ENCODE data around the gene MCF2L2.

Gene MCF2L2

DNA sequence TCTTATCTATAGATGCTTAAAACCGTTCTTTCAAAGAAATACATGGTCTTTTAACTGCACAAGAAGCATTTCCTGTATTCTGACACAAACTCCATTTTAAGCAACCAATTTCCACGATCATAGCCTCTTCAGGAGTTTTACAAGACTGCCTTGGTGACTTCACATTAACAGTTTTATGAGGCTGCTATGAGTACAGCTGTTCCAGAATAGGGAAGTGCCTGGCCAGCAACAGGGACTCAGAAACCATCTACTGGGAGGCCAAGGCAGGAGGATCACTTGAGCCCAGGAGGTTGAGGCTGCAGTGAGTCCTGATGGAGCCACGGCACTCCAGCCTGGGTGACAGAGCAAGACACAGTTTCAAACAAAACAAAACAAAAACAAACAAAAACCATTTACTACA is 96.9 kb downstream of the MCF2L2 start:
- POLR2A ChIA-PET = no interaction called here
- TF ChIP-seq, protein P1, sequence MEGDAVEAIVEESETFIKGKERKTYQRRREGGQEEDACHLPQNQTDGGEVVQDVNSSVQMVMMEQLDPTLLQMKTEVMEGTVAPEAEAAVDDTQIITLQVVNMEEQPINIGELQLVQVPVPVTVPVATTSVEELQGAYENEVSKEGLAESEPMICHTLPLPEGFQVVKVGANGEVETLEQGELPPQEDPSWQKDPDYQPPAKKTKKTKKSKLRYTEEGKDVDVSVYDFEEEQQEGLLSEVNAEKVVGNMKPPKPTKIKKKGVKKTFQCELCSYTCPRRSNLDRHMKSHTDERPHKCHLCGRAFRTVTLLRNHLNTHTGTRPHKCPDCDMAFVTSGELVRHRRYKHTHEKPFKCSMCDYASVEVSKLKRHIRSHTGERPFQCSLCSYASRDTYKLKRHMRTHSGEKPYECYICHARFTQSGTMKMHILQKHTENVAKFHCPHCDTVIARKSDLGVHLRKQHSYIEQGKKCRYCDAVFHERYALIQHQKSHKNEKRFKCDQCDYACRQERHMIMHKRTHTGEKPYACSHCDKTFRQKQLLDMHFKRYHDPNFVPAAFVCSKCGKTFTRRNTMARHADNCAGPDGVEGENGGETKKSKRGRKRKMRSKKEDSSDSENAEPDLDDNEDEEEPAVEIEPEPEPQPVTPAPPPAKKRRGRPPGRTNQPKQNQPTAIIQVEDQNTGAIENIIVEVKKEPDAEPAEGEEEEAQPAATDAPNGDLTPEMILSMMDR (IDR thresholded peaks at IDR 0.05; ENCODE audit: insufficient read depth, low read length, missing control alignments) = no peak
- CTCF ChIA-PET = no interaction called here
- no peak for DNase-seq (ENCODE audit: low read depth, low spot score)
- no peak overlapping the region for H3K4me3 ChIP-seq (ENCODE audit: low read depth, low read length)

- DNase-seq (ENCODE audit: low read depth, low spot score) = no peak
- no peak overlapping the region for H3K4me3 ChIP-seq (ENCODE audit: low read depth, low read length)
- POLR2A ChIA-PET = no interaction called here
- CTCF ChIA-PET = no interaction called here
- TF ChIP-seq, protein P1 (IDR thresholded peaks at IDR 0.05; ENCODE audit: insufficient read depth, low read length, missing control alignments) = no peak
Measured at GRCh38 chr3:183330881-183331280, 97.5 kb downstream of the MCF2L2 start.

DNA sequence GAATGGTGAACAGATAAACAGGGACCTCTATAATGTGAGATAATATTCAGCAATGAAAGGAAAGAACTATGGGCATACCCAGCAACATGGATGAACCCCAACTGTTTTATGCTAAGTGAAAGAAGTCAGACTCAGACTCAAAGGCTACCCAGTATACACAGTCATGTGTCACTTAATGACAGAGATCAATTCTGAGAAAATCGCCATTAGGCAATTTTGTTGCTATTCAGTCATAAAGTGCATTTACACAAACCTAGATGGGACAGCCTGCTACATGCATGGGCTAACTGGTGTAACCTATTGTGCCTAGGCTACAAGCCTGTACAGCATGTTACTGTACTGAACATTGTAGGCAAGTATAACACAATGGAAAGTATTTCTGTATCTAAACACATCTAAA is 98.9 kb downstream of the MCF2L2 start:
- ChIA-PET POLR2A (no interaction called here), CTCF (no interaction called here)
- no peak for DNase-seq (ENCODE audit: low read depth, low spot score)
- no peak overlapping the region for H3K4me3 ChIP-seq (ENCODE audit: low read depth, low read length)
- TF ChIP-seq, protein P1 (IDR thresholded peaks at IDR 0.05; ENCODE audit: insufficient read depth, low read length, missing control alignments) = no peak

- ChIA-PET POLR2A (no interaction called here), CTCF (no interaction called here)
- no peak for DNase-seq (ENCODE audit: low read depth, low spot score)
- TF ChIP-seq, protein P1 (IDR thresholded peaks at IDR 0.05; ENCODE audit: insufficient read depth, low read length, missing control alignments) = no peak
- no peak overlapping the region for H3K4me3 ChIP-seq (ENCODE audit: low read depth, low read length)
Measured at GRCh38 chr3:183328823-183329222, 99.6 kb downstream of the MCF2L2 start.

DNA sequence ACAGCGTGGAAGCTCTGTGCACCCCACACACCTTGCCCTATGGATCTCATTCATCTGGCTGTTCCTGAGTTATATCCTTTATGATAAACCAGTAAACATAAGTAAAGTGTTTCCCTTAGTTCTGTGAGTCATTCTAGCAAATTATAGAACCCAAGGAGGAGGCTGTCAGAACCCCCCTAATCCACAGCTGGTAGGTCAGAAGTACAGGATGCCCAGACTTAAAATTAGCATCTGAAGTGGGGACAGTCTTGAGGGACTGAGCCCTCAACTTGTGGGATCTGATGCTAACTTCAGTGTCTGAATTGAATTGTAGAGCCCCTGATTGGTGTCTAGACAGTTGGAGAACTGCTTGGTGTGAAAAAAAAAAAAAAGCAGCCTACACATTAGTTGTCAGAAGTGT is 100.3 kb downstream of the MCF2L2 start:
- no peak for DNase-seq (ENCODE audit: low read depth, low spot score)
- ChIA-PET CTCF (no interaction called here), POLR2A (no interaction called here)
- no peak overlapping the region for H3K4me3 ChIP-seq (ENCODE audit: low read depth, low read length)
- TF ChIP-seq, protein P1 (IDR thresholded peaks at IDR 0.05; ENCODE audit: insufficient read depth, low read length, missing control alignments) = no peak

DNA sequence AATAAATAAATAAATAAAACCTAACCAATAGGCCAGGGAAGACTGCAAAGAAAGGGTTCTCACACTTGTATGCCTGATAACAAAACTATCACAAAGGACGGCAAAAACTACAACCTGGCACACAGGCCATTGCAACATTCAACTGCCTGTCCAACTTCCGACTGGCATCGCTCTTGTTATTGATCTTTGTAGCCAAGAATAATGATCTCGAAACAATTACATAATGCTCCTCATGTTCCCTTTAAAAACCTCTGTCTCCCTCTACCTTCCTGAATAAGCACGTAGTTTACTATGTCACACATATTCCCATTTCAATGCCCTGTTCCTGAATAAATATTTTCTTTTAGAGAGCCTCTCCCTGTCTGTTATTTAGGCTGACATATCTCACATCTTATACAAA is 101.1 kb downstream of the MCF2L2 start:
- POLR2A ChIA-PET = no interaction called here
- CTCF ChIA-PET = no interaction called here
- TF ChIP-seq, protein P1 (IDR thresholded peaks at IDR 0.05; ENCODE audit: insufficient read depth, low read length, missing control alignments) = no peak

More for the DNA sequence above, 101.1 kb downstream of the MCF2L2 start:
- no peak for DNase-seq (ENCODE audit: low read depth, low spot score)
- H3K4me3 ChIP-seq (ENCODE audit: low read depth, low read length) = no peak overlapping the region
